SK-N-SH (cell line): ENCODE measurements around the gene FSD2. TPM values are rescaled to one million over a fixed set of nuclear protein-coding genes. Genes with fewer than 3 reads are reported as not detected.

Experiments
- CTCF ChIA-PET: fragments of 300-600, 350-600 bp; formaldehyde crosslinking; extraction: SDS; loops from one replicate; lab custom pipeline; 2021; lab: Yijun Ruan, JAX
- POLR2A ChIA-PET: fragments of 350-600 bp; sonication (Branson Sonifier 250); formaldehyde crosslinking; extraction: SDS; loops from one replicate; lab custom pipeline; 2020; ENCODE audit warnings: antibody characterized with exemption, inconsistent platforms; lab: Yijun Ruan, JAX
- DNase-seq: peaks from one replicate; pipeline ENCODE4 v3.0.0; 2012
- H2AFZ ChIP-seq: fragments of 200-600 bp; sonication (generic); 2 replicates; pipeline ENCODE4 v1.8.1; 2016; ENCODE audit warnings: antibody characterized with exemption, mild to moderate bottlenecking, low read depth
- H3F3A ChIP-seq: fragments of 200-600 bp; sonication (generic); replicated peaks from 2 replicates; pipeline ENCODE3; 2016; ENCODE audit warnings: antibody characterized with exemption, mild to moderate bottlenecking; ENCODE audit not compliant: insufficient read depth
- H3K27ac ChIP-seq, 2 experiments: fragments of 200-500 bp in 1 of 2; fragments of 200-600 bp in 1 of 2; sonication (Bioruptor generic) in 1 of 2; sonication (generic), shearing (Covaris generic) in 1 of 2; 2 replicates each; pipeline versions ENCODE4 v1.5.1 to v1.6.1; 2014 to 2016; ENCODE audit warnings: low read depth in 2 of 2, inconsistent platforms in 1 of 2, low read length in 1 of 2, mild to moderate bottlenecking in 1 of 2, mixed read lengths in 1 of 2
- H3K27me3 ChIP-seq: fragments of 200-600 bp; sonication (generic), shearing (Covaris generic); 2 replicates; pipeline ENCODE4 v1.6.1; 2016; ENCODE audit warnings: mixed run types; ENCODE audit not compliant: insufficient read depth
- H3K36me3 ChIP-seq, 2 experiments: fragments of 200-500 bp in 1 of 2; fragments of 200-600 bp in 1 of 2; sonication (Bioruptor generic) in 1 of 2; sonication (generic) in 1 of 2; replicated peaks in 1 of 2; 2 replicates each; pipeline versions ENCODE3 to v1.5.1; 2014 to 2016; ENCODE audit warnings: low read length in 1 of 2, mild to moderate bottlenecking in 1 of 2; ENCODE audit not compliant: insufficient read depth in 2 of 2, control insufficient read depth in 1 of 2
- H3K4me1 ChIP-seq, 2 experiments: fragments of 200-500 bp in 1 of 2; fragments of 200-600 bp in 1 of 2; sonication (Bioruptor generic) in 1 of 2; sonication (generic), shearing (Covaris generic) in 1 of 2; 2 replicates each; pipeline versions ENCODE4 v1.5.1 to v1.6.1; 2014 to 2016; ENCODE audit warnings: low read depth in 1 of 2, low read length in 1 of 2, mixed run types in 1 of 2; ENCODE audit not compliant: insufficient read depth in 2 of 2, control insufficient read depth in 1 of 2
- H3K4me2 ChIP-seq: fragments of 200-600 bp; sonication (generic), shearing (Covaris generic); 2 replicates; pipeline ENCODE4 v1.6.1; 2017; ENCODE audit warnings: mixed run types
- H3K4me3 ChIP-seq, 2 experiments: fragments of 200-500 bp in 1 of 2; fragments of 200-600 bp in 1 of 2; sonication (Bioruptor generic) in 1 of 2; sonication (generic), shearing (Covaris generic) in 1 of 2; 2 replicates each; pipeline versions ENCODE4 v1.5.1 to v1.8.1; 2014 to 2016; ENCODE audit warnings: low read depth in 2 of 2, inconsistent platforms in 1 of 2, low read length in 1 of 2, mild to moderate bottlenecking in 1 of 2, mixed read lengths in 1 of 2, moderate library complexity in 1 of 2
- H3K79me2 ChIP-seq: fragments of 200-600 bp; sonication (generic); 2 replicates; pipeline ENCODE4 v1.8.1; 2017; ENCODE audit warnings: mild to moderate bottlenecking; ENCODE audit not compliant: insufficient read depth
- H3K9ac ChIP-seq: fragments of 200-600 bp; sonication (generic); 2 replicates; pipeline ENCODE4 v1.6.1; 2017; ENCODE audit warnings: mixed run types
- H3K9me2 ChIP-seq: fragments of 200-600 bp; sonication (generic); 2 replicates; pipeline ENCODE4 v1.6.1; 2017; ENCODE audit warnings: mixed run types
- H3K9me3 ChIP-seq: fragments of 200-600 bp; sonication (generic); 2 replicates; pipeline ENCODE4 v1.6.1; 2017; ENCODE audit warnings: mixed run types, mild to moderate bottlenecking, moderate library complexity
- H4K20me1 ChIP-seq: fragments of 200-600 bp; sonication (generic); 2 replicates; pipeline ENCODE4 v1.6.1; 2017; ENCODE audit warnings: mild to moderate bottlenecking, mixed run types; ENCODE audit not compliant: insufficient read depth
- CHD2 ChIP-seq: fragments of 150-350 bp; IDR thresholded peaks from 2 replicates; pipeline ENCODE4 v1.6.1; 2018; ENCODE audit warnings: low read length; ENCODE audit not compliant: partially characterized antibody
- ELF1 ChIP-seq: IDR thresholded peaks from 2 replicates; pipeline ENCODE4 v1.4.0; 2012
- FOXJ3 ChIP-seq: sonication (generic); formaldehyde crosslinking; IDR thresholded peaks from 2 replicates; pipeline ENCODE4 v1.5.1; 2020; ENCODE audit warnings: mild to moderate bottlenecking, missing genetic modification reagents
- GATA2 ChIP-seq: sonication (generic); formaldehyde crosslinking; IDR thresholded peaks from 2 replicates; pipeline ENCODE4 v1.5.0; 2020; ENCODE audit warnings: mild to moderate bottlenecking, missing genetic modification reagents
- MAX ChIP-seq: IDR thresholded peaks from 2 replicates; pipeline ENCODE4 v1.4.0; 2012; ENCODE audit warnings: low read depth
- MEF2A ChIP-seq: IDR thresholded peaks from 2 replicates; pipeline ENCODE4 v1.4.0; 2012; ENCODE audit warnings: low read depth, borderline replicate concordance
- MXI1 ChIP-seq: IDR thresholded peaks from 2 replicates; pipeline ENCODE4 v1.6.1; 2012; ENCODE audit warnings: mild to moderate bottlenecking, low read depth, low read length, improper control_type of control experiment
- POLR2AphosphoS5 ChIP-seq: IDR thresholded peaks from 2 replicates; pipeline ENCODE4 v1.6.1; 2012; ENCODE audit warnings: low read depth, low read length
- RAD21 ChIP-seq: IDR thresholded peaks from 2 replicates; pipeline ENCODE4 v1.6.1; 2012; ENCODE audit warnings: mild to moderate bottlenecking, low read length
- RCOR1 ChIP-seq: fragments of 150-350 bp; IDR thresholded peaks from 2 replicates; pipeline ENCODE4 v1.6.1; 2017; ENCODE audit warnings: antibody characterized with exemption, low read length
- SIN3A ChIP-seq: IDR thresholded peaks from 2 replicates; pipeline ENCODE4 v1.6.1; 2012; ENCODE audit warnings: low read depth, mild to moderate bottlenecking, low read length, moderate library complexity, borderline replicate concordance
- SMC3 ChIP-seq: IDR thresholded peaks from 2 replicates; pipeline ENCODE4 v1.6.1; 2012; ENCODE audit warnings: low read depth, low read length, improper control_type of control experiment
- TAF1 ChIP-seq: IDR thresholded peaks from 2 replicates; pipeline ENCODE4 v1.6.1; 2012; ENCODE audit warnings: low read depth, mild to moderate bottlenecking, low read length, moderate library complexity, borderline replicate concordance
- YY1 ChIP-seq: IDR thresholded peaks from 2 replicates; pipeline ENCODE4 v1.4.0; 2012; ENCODE audit warnings: low read depth, mild to moderate bottlenecking
- WGBS: methylation state at CpG from one replicate; pipeline ENCODE4 v1.1.6; 2017; ENCODE audit warnings: low lambda C conversion rate; 5-methylcytosine and 5-hydroxymethylcytosine counted together
- polyA plus RNA-seq, 3 experiments: library from polyadenylated mRNA; depleted of rRNA; stranded (reverse); fragments of >200 nt; gene quantifications; 2 replicates each; pipeline ENCODE4 v1.2.3, GENCODE V29; 2012
- TF ChIP-seq, protein P1 (sequence below): IDR thresholded peaks from 2 replicates; pipeline ENCODE4; 2012
- TF ChIP-seq, protein P2 (sequence below): fragments of 150-350 bp; IDR thresholded peaks from 2 replicates; pipeline ENCODE4 v1.6.1; 2016; ENCODE audit warnings: mild to moderate bottlenecking, low read depth, low read length
- TF ChIP-seq, protein P3 (sequence below): fragments of 200-600 bp; sonication (generic); IDR thresholded peaks from 2 replicates; pipeline ENCODE4 v1.6.1; 2017; ENCODE audit warnings: antibody characterized with exemption, mild to moderate bottlenecking, moderate library complexity
- TF ChIP-seq, protein P4 (sequence below): IDR thresholded peaks from 2 replicates; pipeline ENCODE4 v1.4.0; 2012; ENCODE audit warnings: low read depth, borderline replicate concordance

FSD2 gene
- polyA plus RNA-seq, 1 of the 3 experiments (the other 2 are of a cell fraction): not detected

GRCh38 chr15:82810061-82810889 lies 4.4 kb upstream of the FSD2 start:
- Histone ChIP-seq H3K27ac (peak overlapping the region; percentile 87 to 90), H3K4me2 (peak overlapping the region; percentile 81), H4K20me1 (no peaks in the 10 kb centered on the region), H3F3A (peaks cover 5% of the 10 kb centered on the region), H3K9me3 (no peaks in the 10 kb centered on the region), H3K9ac (peak overlapping the region; percentile 84), H3K4me1 (peaks cover 7 to 9% of the 10 kb centered on the region in 2 experiments; a peak in 2 of 4 replicates), H3K79me2 (peaks cover 44% of the 10 kb centered on the region), H3K4me3 (peak overlapping the region; percentile 88 to 92), H3K36me3 (peaks cover 5 to 20% of the 10 kb centered on the region in 2 experiments), H3K9me2 (no peaks in the 10 kb centered on the region), H2AFZ (peak overlapping the region; percentile 52), H3K27me3 (no peaks in the 10 kb centered on the region)
- WGBS: 1% methylated on average over 24 of the region's 81 CpGs
- TF ChIP-seq ELF1: peak; percentile 18; the same call in 1 of the 2 replicates
- no peak for TF ChIP-seq RCOR1
- ChIA-PET POLR2A (interaction anchor here (0.8 to 1.2 kb wide), 2 partner anchors 60 to 270 kb away, joined by 3 read pairs; partner anchors contain the start of gene RPS17), CTCF (interaction anchor here (0.6 to 3.3 kb wide), 9 partner anchors 8 to 279 kb away, joined by 3 to 12 read pairs (median 4); partner anchors contain the start of gene C15orf40)
- peak; percentile 80 for DNase-seq

- DNase-seq: peak; percentile 95
- WGBS: under 1% methylated on average over 17 of the region's 67 CpGs
- Histone ChIP-seq H3K4me2 (peak within 1 kb of the TSS; percentile 81), H3K9ac (peak within 1 kb of the TSS; percentile 84), H4K20me1 (no peaks in the 10 kb centered on the region), H3K9me3 (no peaks in the 10 kb centered on the region), H3K4me3 (peak within 1 kb of the TSS; percentile 88 to 92), H2AFZ (peak within 1 kb of the TSS; percentile 70), H3K36me3 (peaks cover 5 to 17% of the 10 kb centered on the region in 2 experiments), H3K27me3 (no peaks in the 10 kb centered on the region), H3F3A (peaks cover 5% of the 10 kb centered on the region), H3K27ac (peak within 1 kb of the TSS; percentile 87 to 90), H3K4me1 (peaks cover 7 to 9% of the 10 kb centered on the region in 2 experiments; a peak in 2 of 4 replicates), H3K79me2 (peaks cover 41% of the 10 kb centered on the region), H3K9me2 (no peaks in the 10 kb centered on the region)
- ChIA-PET CTCF (interaction anchor here (0.6 to 3.3 kb wide), 7 partner anchors 9 to 201 kb away, joined by 3 to 12 read pairs (median 5); partner anchors contain the start of gene C15orf40), POLR2A (interaction anchor here (0.8 kb wide), 1 partner anchor 59 kb away, joined by 3 read pairs; no protein-coding TSS in a partner anchor)
- TF ChIP-seq SIN3A (peak; percentile 76; the same call in 1 of the 2 replicates), YY1 (0 out of 2 replicates have a peak, but pooled peaks have one; percentile 40), MAX (peak; percentile 48; the same call in 1 of the 2 replicates), MEF2A (no peak), TAF1 (peak; percentile 66), SMC3 (no peak), GATA2 (CRISPR knock-in tag) (no peak), FOXJ3 (CRISPR knock-in tag) (no peak), CHD2 (peak; percentile 67), POLR2AphosphoS5 (peak; percentile 69; the same call in 1 of the 2 replicates), RAD21 (no peak), MXI1 (peak; percentile 76; the same call in 1 of the 2 replicates), ELF1 (0 out of 2 replicates have a peak, but pooled peaks have one; percentile 14), RCOR1 (0 out of 2 replicates have a peak, but pooled peaks have one; percentile 17)
- TF ChIP-seq, protein P1, sequence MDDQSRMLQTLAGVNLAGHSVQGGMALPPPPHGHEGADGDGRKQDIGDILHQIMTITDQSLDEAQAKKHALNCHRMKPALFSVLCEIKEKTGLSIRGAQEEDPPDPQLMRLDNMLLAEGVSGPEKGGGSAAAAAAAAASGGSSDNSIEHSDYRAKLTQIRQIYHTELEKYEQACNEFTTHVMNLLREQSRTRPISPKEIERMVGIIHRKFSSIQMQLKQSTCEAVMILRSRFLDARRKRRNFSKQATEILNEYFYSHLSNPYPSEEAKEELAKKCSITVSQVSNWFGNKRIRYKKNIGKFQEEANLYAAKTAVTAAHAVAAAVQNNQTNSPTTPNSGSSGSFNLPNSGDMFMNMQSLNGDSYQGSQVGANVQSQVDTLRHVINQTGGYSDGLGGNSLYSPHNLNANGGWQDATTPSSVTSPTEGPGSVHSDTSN: peak; percentile 97
- TF ChIP-seq, protein P2, sequence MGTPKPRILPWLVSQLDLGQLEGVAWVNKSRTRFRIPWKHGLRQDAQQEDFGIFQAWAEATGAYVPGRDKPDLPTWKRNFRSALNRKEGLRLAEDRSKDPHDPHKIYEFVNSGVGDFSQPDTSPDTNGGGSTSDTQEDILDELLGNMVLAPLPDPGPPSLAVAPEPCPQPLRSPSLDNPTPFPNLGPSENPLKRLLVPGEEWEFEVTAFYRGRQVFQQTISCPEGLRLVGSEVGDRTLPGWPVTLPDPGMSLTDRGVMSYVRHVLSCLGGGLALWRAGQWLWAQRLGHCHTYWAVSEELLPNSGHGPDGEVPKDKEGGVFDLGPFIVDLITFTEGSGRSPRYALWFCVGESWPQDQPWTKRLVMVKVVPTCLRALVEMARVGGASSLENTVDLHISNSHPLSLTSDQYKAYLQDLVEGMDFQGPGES: peak; percentile 80
- TF ChIP-seq, protein P3, sequence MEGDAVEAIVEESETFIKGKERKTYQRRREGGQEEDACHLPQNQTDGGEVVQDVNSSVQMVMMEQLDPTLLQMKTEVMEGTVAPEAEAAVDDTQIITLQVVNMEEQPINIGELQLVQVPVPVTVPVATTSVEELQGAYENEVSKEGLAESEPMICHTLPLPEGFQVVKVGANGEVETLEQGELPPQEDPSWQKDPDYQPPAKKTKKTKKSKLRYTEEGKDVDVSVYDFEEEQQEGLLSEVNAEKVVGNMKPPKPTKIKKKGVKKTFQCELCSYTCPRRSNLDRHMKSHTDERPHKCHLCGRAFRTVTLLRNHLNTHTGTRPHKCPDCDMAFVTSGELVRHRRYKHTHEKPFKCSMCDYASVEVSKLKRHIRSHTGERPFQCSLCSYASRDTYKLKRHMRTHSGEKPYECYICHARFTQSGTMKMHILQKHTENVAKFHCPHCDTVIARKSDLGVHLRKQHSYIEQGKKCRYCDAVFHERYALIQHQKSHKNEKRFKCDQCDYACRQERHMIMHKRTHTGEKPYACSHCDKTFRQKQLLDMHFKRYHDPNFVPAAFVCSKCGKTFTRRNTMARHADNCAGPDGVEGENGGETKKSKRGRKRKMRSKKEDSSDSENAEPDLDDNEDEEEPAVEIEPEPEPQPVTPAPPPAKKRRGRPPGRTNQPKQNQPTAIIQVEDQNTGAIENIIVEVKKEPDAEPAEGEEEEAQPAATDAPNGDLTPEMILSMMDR: peak; percentile 28
- TF ChIP-seq, protein P4, sequence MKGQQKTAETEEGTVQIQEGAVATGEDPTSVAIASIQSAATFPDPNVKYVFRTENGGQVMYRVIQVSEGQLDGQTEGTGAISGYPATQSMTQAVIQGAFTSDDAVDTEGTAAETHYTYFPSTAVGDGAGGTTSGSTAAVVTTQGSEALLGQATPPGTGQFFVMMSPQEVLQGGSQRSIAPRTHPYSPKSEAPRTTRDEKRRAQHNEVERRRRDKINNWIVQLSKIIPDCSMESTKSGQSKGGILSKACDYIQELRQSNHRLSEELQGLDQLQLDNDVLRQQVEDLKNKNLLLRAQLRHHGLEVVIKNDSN: peak; percentile 51
Measured at GRCh38 chr15:82809308-82810060, 3.6 kb upstream of the FSD2 start, which contains the start of gene WHAMM. TSS of gene WHAMM (plus strand) at chr15:82809628. CDS start at chr15:82809727, 99 bp downstream.
